ENCODE data around the gene CPEB1. TPM values are rescaled to one million over a fixed set of nuclear protein-coding genes. Genes with fewer than 3 reads are reported as not detected.
A peak's percentile ranks its signal among the peaks of the same experiment; 100 is the strongest.
"Not testable (repeated sequence)": the region's sequence is repeated elsewhere in the genome, so short reads cannot be mapped to it uniquely, and the experiment has no call there.

The CPEB1 gene
- total RNA-seq, 1 experiment from 2014 or later = 1.0 TPM

- no peak overlapping the region for H2BK15ac ChIP-seq (ENCODE audit: low read depth, low read length)
- H3K4ac ChIP-seq (ENCODE audit: low read depth, low read length) = no peak overlapping the region
- Mint-ChIP-seq H3K27me3 (ENCODE audit: low read depth) (peaks cover 85% of the 10 kb centered on the region), H3K4me3 (peak overlapping the region; percentile 49 to 75), H3K4me1 (peaks cover 16 to 18% of the 10 kb centered on the region in 2 experiments), H3K9me3 (peaks cover 0 to 4% of the 10 kb centered on the region in 2 experiments; a peak in 2 of 5 replicates), H3K27ac (no peak overlapping the region), H3K36me3 (ENCODE audit: insufficient read depth in 1 of 3, low read depth in 3 of 3) (peaks cover 0 to 2% (median 0%) of the 10 kb centered on the region in 3 experiments; a peak in 2 of 7 replicates)
- H2AK5ac ChIP-seq (ENCODE audit: insufficient read length, low read length) = no peak overlapping the region
- no peak overlapping the region for H2BK5ac ChIP-seq (ENCODE audit: insufficient read length, low read length)
- H3K27me3 ChIP-seq (ENCODE audit: insufficient read depth, low read length) = peaks cover 23% of the 10 kb centered on the region; the same call in 1 of the 2 replicates
- no peak overlapping the region for H4K91ac ChIP-seq (ENCODE audit: insufficient read length, low read depth, low read length)
- H3K9ac ChIP-seq (ENCODE audit: extremely low read depth, insufficient read length, low read length) = no peak overlapping the region
- H3K27ac ChIP-seq (ENCODE audit: insufficient read length, low read depth, low read length) = no peak overlapping the region
- H3T11ph ChIP-seq (ENCODE audit: low read length) = no peak overlapping the region
- no peak overlapping the region for H2BK120ac ChIP-seq (ENCODE audit: low read depth, low read length, poor library complexity, severe bottlenecking)
- no peak overlapping the region for H4K5ac ChIP-seq (ENCODE audit: insufficient read length, low read depth, low read length)
- TF ChIP-seq CTCF (conservative IDR thresholded peaks at IDR 0.05) = no peak
- WGBS (ENCODE audit: extremely low coverage, insufficient read length, low lambda C conversion rate) = no CpG with 5 or more reads among the region's 56 CpGs
- H3K79me1 ChIP-seq (ENCODE audit: insufficient read depth, low read depth, low read length, poor library complexity, severe bottlenecking) = no peaks in the 10 kb centered on the region
- no peaks in the 10 kb centered on the region for H4K20me1 ChIP-seq (ENCODE audit: control insufficient read depth, insufficient read depth, insufficient read length)
- peaks cover 2% of the 10 kb centered on the region for H3K23me2 ChIP-seq (ENCODE audit: insufficient read length, low read depth, low read length, poor library complexity, severe bottlenecking)
- no peak overlapping the region for H3K23ac ChIP-seq (ENCODE audit: insufficient read length, low read depth, low read length)
- no peak overlapping the region for H2AFZ ChIP-seq (ENCODE audit: low read length)
- H3K9me3 ChIP-seq (ENCODE audit: control insufficient read depth, low read depth, low read length) = no peaks in the 10 kb centered on the region
- H3K18ac ChIP-seq (ENCODE audit: insufficient read length, low read depth, low read length) = no peak overlapping the region
- H3K4me1 ChIP-seq (ENCODE audit: insufficient read depth, low read length) = no peaks in the 10 kb centered on the region
- H3K14ac ChIP-seq (ENCODE audit: insufficient read depth, low read length) = no peak overlapping the region
- no peak overlapping the region for H2BK12ac ChIP-seq (ENCODE audit: insufficient read length, low read depth, low read length)
- H3K4me2 ChIP-seq (ENCODE audit: insufficient read depth, insufficient read length, low read length) = peak overlapping the region; percentile 42
- H4K8ac ChIP-seq (replicated peaks; ENCODE audit: insufficient read length, low read depth, low read length) = no peak overlapping the region
- peak; percentile 76 for DNase-seq
- no peak overlapping the region for H2BK20ac ChIP-seq (ENCODE audit: low read depth, low read length, poor library complexity, severe bottlenecking)
- no peaks in the 10 kb centered on the region for H3K79me2 ChIP-seq (ENCODE audit: insufficient read depth, low read length)
- H3K56ac ChIP-seq (ENCODE audit: insufficient read length, low read depth, low read length) = no peak overlapping the region
Observed at GRCh38 chr15:82646250-82647044, 716 bp downstream of the CPEB1 start.

- WGBS (ENCODE audit: extremely low coverage, insufficient read length, low lambda C conversion rate) = no CpG with 5 or more reads among the region's 34 CpGs
Observed at GRCh38 chr15:82644967-82645852, 2.0 kb downstream of the CPEB1 start.

More at GRCh38 chr15:82644967-82645852, 2.0 kb downstream of the CPEB1 start:
- H3K14ac ChIP-seq (ENCODE audit: insufficient read depth, low read length); H2BK5ac ChIP-seq (ENCODE audit: insufficient read length, low read length); H3K23me2 ChIP-seq (ENCODE audit: insufficient read length, low read depth, low read length, poor library complexity, severe bottlenecking); H2AFZ ChIP-seq (ENCODE audit: low read length); H2AK5ac ChIP-seq (ENCODE audit: insufficient read length, low read length); H3K18ac ChIP-seq (ENCODE audit: insufficient read length, low read depth, low read length); H2BK120ac ChIP-seq (ENCODE audit: low read depth, low read length, poor library complexity, severe bottlenecking); H3K4me1 ChIP-seq (ENCODE audit: insufficient read depth, low read length); H2BK20ac ChIP-seq (ENCODE audit: low read depth, low read length, poor library complexity, severe bottlenecking); H3T11ph ChIP-seq (ENCODE audit: low read length); H3K9ac ChIP-seq (ENCODE audit: extremely low read depth, insufficient read length, low read length); H3K27ac Mint-ChIP-seq; H3K36me3 Mint-ChIP-seq (ENCODE audit: insufficient read depth in 1 of 3, low read depth in 3 of 3); H2BK12ac ChIP-seq (ENCODE audit: insufficient read length, low read depth, low read length); DNase-seq; H3K9me3 Mint-ChIP-seq; H3K23ac ChIP-seq (ENCODE audit: insufficient read length, low read depth, low read length); H4K8ac ChIP-seq (replicated peaks; ENCODE audit: insufficient read length, low read depth, low read length); H3K9me3 ChIP-seq (ENCODE audit: control insufficient read depth, low read depth, low read length); H3K4me2 ChIP-seq (ENCODE audit: insufficient read depth, insufficient read length, low read length); H3K4me3 Mint-ChIP-seq; H3K27ac ChIP-seq (ENCODE audit: insufficient read length, low read depth, low read length); H4K5ac ChIP-seq (ENCODE audit: insufficient read length, low read depth, low read length); H4K20me1 ChIP-seq (ENCODE audit: control insufficient read depth, insufficient read depth, insufficient read length); H4K91ac ChIP-seq (ENCODE audit: insufficient read length, low read depth, low read length); H3K56ac ChIP-seq (ENCODE audit: insufficient read length, low read depth, low read length); H3K4ac ChIP-seq (ENCODE audit: low read depth, low read length); H3K79me2 ChIP-seq (ENCODE audit: insufficient read depth, low read length); H3K79me1 ChIP-seq (ENCODE audit: insufficient read depth, low read depth, low read length, poor library complexity, severe bottlenecking); H2BK15ac ChIP-seq (ENCODE audit: low read depth, low read length): not testable (repeated sequence)
- peaks cover 88% of the 10 kb centered on the region for H3K27me3 Mint-ChIP-seq (ENCODE audit: low read depth)
- H3K27me3 ChIP-seq (ENCODE audit: insufficient read depth, low read length) = peaks cover 23% of the 10 kb centered on the region; the same call in 1 of the 2 replicates
- peaks cover 16 to 22% of the 10 kb centered on the region in 2 experiments for H3K4me1 Mint-ChIP-seq

Data from H9 (cell line).